ENCODE measurements around the gene CMSS1. TPM values are rescaled to one million over a fixed set of nuclear protein-coding genes. Genes with fewer than 3 reads are reported as not detected.

CMSS1 gene
- total RNA-seq, 1 experiment from 2014 or later = 86.3 TPM

DNA sequence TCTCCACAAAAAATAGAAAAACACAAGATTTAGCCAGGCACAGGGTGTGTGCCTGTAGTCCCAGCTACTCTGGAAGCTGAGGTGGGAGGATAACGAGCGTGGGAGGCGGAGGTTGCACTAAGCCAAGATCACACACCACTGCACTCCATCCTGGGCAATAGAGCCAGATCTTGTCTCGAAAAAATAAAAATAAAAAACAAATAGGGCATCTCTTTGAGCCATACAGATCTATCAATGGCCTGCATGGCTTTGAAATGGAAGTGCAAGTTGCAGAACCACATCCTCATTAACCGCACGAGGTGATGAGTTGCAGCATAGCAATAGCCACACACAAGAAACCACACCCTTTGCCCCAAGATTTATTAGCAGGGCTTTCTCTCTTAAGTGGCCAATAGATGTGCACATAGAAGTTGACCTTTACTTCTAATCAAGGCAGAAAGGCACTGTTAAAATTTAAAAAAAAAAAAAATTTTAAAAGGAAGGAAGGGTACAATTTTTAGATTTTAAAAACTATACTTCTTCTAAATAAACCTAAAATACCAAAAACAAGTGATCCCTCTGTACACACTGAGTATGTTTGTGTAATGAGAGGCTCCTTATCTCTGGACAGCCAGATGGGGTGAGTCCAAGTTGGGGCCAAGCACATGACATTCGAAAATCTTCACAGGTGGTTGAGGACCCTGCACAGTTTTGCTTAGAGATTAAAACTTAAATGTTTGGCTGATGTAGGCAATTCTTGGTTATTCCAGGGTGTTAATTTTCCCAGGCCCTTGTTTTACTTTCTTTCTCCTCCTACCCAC, 243.2 kb downstream of the CMSS1 start:
- POLR2A ChIA-PET = no interaction called here

DNA sequence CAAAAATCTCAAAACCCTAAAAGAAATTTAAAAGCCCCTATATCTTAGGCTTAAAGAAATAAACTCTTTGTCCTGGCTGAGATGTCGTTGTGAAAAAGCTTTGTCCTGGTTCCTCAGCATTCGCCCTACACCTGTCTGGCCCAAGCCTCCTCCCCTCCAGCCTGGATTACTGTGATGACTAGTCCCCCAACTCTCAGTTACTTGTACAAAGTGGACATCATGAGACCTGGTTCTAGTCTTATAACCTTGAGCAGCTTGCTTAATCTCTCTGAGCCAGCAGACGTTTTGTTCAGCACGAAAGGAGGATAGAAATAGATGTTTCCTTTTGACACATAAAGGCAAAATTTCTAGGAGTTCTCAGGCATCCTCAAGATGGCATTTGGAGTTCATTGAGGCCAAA, 245.0 kb downstream of the CMSS1 start:
- no peak for DNase-seq (ENCODE audit: low read depth, low spot score)

More for the DNA sequence above, 243.2 kb downstream of the CMSS1 start:
- TF ChIP-seq, protein P1, sequence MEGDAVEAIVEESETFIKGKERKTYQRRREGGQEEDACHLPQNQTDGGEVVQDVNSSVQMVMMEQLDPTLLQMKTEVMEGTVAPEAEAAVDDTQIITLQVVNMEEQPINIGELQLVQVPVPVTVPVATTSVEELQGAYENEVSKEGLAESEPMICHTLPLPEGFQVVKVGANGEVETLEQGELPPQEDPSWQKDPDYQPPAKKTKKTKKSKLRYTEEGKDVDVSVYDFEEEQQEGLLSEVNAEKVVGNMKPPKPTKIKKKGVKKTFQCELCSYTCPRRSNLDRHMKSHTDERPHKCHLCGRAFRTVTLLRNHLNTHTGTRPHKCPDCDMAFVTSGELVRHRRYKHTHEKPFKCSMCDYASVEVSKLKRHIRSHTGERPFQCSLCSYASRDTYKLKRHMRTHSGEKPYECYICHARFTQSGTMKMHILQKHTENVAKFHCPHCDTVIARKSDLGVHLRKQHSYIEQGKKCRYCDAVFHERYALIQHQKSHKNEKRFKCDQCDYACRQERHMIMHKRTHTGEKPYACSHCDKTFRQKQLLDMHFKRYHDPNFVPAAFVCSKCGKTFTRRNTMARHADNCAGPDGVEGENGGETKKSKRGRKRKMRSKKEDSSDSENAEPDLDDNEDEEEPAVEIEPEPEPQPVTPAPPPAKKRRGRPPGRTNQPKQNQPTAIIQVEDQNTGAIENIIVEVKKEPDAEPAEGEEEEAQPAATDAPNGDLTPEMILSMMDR (IDR thresholded peaks at IDR 0.05) = no peak
- TF ChIP-seq SIN3A (IDR thresholded peaks at IDR 0.05; ENCODE audit: borderline replicate concordance, insufficient read depth, low read depth, low read length) (no peak), POLR2AphosphoS5 (IDR thresholded peaks at IDR 0.05; ENCODE audit: low read depth, low read length) (no peak), TCF7L2 (IDR thresholded peaks at IDR 0.05; ENCODE audit: low read depth, low read length) (no peak)
- TF ChIP-seq, protein P2, sequence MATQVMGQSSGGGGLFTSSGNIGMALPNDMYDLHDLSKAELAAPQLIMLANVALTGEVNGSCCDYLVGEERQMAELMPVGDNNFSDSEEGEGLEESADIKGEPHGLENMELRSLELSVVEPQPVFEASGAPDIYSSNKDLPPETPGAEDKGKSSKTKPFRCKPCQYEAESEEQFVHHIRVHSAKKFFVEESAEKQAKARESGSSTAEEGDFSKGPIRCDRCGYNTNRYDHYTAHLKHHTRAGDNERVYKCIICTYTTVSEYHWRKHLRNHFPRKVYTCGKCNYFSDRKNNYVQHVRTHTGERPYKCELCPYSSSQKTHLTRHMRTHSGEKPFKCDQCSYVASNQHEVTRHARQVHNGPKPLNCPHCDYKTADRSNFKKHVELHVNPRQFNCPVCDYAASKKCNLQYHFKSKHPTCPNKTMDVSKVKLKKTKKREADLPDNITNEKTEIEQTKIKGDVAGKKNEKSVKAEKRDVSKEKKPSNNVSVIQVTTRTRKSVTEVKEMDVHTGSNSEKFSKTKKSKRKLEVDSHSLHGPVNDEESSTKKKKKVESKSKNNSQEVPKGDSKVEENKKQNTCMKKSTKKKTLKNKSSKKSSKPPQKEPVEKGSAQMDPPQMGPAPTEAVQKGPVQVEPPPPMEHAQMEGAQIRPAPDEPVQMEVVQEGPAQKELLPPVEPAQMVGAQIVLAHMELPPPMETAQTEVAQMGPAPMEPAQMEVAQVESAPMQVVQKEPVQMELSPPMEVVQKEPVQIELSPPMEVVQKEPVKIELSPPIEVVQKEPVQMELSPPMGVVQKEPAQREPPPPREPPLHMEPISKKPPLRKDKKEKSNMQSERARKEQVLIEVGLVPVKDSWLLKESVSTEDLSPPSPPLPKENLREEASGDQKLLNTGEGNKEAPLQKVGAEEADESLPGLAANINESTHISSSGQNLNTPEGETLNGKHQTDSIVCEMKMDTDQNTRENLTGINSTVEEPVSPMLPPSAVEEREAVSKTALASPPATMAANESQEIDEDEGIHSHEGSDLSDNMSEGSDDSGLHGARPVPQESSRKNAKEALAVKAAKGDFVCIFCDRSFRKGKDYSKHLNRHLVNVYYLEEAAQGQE (IDR thresholded peaks at IDR 0.05; ENCODE audit: insufficient read depth in 1 of 2, low read depth in 2 of 2, low read length in 1 of 2) = no peak
- Histone ChIP-seq H3K9me3 (ENCODE audit: control insufficient read depth, insufficient read depth, low read depth, low read length) (no peaks in the 10 kb centered on the region), H3K36me3 (ENCODE audit: control insufficient read depth, insufficient read depth, low read length) (no peaks in the 10 kb centered on the region), H3K4me1 (ENCODE audit: control insufficient read depth, insufficient read depth, low read length) (no peaks in the 10 kb centered on the region), H3K27me3 (ENCODE audit: control insufficient read depth, insufficient read depth, low read length) (no peaks in the 10 kb centered on the region), H3K4me3 (ENCODE audit: low read depth in 2 of 2, low read length in 2 of 2) (no peak overlapping the region), H3K27ac (ENCODE audit: low read length) (no peak overlapping the region)
- in situ Hi-C loops (cut with HindIII; ENCODE audit: low pct_unique_long_range_greater_than_20kb, low sequenced_read_pairs) = no loop called here
- intact Hi-C loops (cut with micrococcal nuclease; ENCODE audit: unreplicated experiment) = no loop called here
- no peak for ATAC-seq
- CTCF ChIA-PET = no interaction called here
- DNase-seq (ENCODE audit: low read depth, low spot score) = no peak
- BruUV-seq (replicated peaks) = no TSS peak

More for the DNA sequence above, 245.0 kb downstream of the CMSS1 start:
- no peaks in the 10 kb centered on the region for H3K27me3 ChIP-seq (ENCODE audit: control insufficient read depth, insufficient read depth, low read length)
- H3K27ac ChIP-seq (ENCODE audit: low read length) = no peak overlapping the region; the same call in 1 of the 2 replicates
- intact Hi-C loops (cut with micrococcal nuclease; ENCODE audit: unreplicated experiment) = no loop called here
- no TSS peak for BruUV-seq (replicated peaks)
- ChIA-PET POLR2A (no interaction called here), CTCF (no interaction called here)
- no peaks in the 10 kb centered on the region for H3K4me1 ChIP-seq (ENCODE audit: control insufficient read depth, insufficient read depth, low read length)
- TF ChIP-seq, protein P1 (IDR thresholded peaks at IDR 0.05) = no peak
- TF ChIP-seq POLR2AphosphoS5 (IDR thresholded peaks at IDR 0.05; ENCODE audit: low read depth, low read length) = no peak
- TF ChIP-seq, protein P2 (IDR thresholded peaks at IDR 0.05; ENCODE audit: insufficient read depth in 1 of 2, low read depth in 2 of 2, low read length in 1 of 2) = no peak
- no peak for TF ChIP-seq SIN3A (IDR thresholded peaks at IDR 0.05; ENCODE audit: borderline replicate concordance, insufficient read depth, low read depth, low read length)
- TF ChIP-seq TCF7L2 (IDR thresholded peaks at IDR 0.05; ENCODE audit: low read depth, low read length) = no peak
- ATAC-seq = no peak
- in situ Hi-C loops (cut with HindIII; ENCODE audit: low pct_unique_long_range_greater_than_20kb, low sequenced_read_pairs) = no loop called here
- no peak overlapping the region for H3K4me3 ChIP-seq (ENCODE audit: low read depth in 2 of 2, low read length in 2 of 2)
- H3K36me3 ChIP-seq (ENCODE audit: control insufficient read depth, insufficient read depth, low read length) = no peaks in the 10 kb centered on the region
- no peaks in the 10 kb centered on the region for H3K9me3 ChIP-seq (ENCODE audit: control insufficient read depth, insufficient read depth, low read depth, low read length)
